ENCODE data around the gene MTNR1B. TPM values are rescaled to one million over a fixed set of nuclear protein-coding genes. Genes with fewer than 3 reads are reported as not detected.

Gene MTNR1B
- total and polyA plus RNA-seq, 4 donors: not detected

DNA sequence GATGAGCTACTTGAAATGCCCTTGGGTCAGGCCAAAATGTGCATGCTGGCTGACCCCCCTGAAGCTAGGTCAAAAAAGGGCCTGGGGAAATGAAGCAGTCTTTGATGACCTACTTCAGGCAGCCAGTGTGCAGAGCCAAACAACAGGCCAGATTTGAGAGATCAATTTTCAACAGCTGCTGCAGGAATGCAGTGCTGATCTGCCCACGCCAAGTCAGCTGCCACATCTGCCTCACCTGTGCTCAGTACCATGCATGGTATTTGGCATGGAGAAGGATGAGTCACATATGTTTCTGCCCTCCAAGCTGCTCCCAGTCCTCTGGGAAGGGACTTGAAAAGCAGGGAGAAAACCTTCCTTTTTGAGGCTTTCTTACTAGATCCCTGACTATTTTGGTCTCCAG, 35.8 kb downstream of the MTNR1B start:
- no peak for ATAC-seq (ENCODE audit: insufficient read depth, low FRiP score)
- Histone ChIP-seq H3K36me3 (ENCODE audit: control insufficient read depth in 4 of 4, insufficient read depth in 4 of 4, low read length in 4 of 4) (no peaks in the 10 kb centered on the region), H3K9ac (ENCODE audit: insufficient read depth in 1 of 2, low read length in 2 of 2) (no peak overlapping the region), H3K4me1 (ENCODE audit: control insufficient read depth in 5 of 5, insufficient read depth in 5 of 5, low read length in 5 of 5) (no peaks in the 10 kb centered on the region), H3K9me3 (ENCODE audit: control insufficient read depth in 4 of 4, insufficient read depth in 3 of 4, low read length in 3 of 4) (peaks cover 0 to 6% (median 2%) of the 10 kb centered on the region in 4 donors), H3K4me3 (no peak overlapping the region), H3K27me3 (ENCODE audit: control insufficient read depth in 3 of 3, insufficient read depth in 3 of 3, low read length in 2 of 3) (no peaks in the 10 kb centered on the region), H3K27ac (ENCODE audit: low read depth in 1 of 2, low read length in 1 of 2) (no peak overlapping the region)
- 65 to 67% methylated on average over 1 of the region's 1 CpG for WGBS, 2 donors
- TF ChIP-seq, protein P1, sequence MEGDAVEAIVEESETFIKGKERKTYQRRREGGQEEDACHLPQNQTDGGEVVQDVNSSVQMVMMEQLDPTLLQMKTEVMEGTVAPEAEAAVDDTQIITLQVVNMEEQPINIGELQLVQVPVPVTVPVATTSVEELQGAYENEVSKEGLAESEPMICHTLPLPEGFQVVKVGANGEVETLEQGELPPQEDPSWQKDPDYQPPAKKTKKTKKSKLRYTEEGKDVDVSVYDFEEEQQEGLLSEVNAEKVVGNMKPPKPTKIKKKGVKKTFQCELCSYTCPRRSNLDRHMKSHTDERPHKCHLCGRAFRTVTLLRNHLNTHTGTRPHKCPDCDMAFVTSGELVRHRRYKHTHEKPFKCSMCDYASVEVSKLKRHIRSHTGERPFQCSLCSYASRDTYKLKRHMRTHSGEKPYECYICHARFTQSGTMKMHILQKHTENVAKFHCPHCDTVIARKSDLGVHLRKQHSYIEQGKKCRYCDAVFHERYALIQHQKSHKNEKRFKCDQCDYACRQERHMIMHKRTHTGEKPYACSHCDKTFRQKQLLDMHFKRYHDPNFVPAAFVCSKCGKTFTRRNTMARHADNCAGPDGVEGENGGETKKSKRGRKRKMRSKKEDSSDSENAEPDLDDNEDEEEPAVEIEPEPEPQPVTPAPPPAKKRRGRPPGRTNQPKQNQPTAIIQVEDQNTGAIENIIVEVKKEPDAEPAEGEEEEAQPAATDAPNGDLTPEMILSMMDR (IDR thresholded peaks at IDR 0.05; ENCODE audit: control extremely low read depth, extremely low read depth): no peak
- DNase-seq: no peak

DNA sequence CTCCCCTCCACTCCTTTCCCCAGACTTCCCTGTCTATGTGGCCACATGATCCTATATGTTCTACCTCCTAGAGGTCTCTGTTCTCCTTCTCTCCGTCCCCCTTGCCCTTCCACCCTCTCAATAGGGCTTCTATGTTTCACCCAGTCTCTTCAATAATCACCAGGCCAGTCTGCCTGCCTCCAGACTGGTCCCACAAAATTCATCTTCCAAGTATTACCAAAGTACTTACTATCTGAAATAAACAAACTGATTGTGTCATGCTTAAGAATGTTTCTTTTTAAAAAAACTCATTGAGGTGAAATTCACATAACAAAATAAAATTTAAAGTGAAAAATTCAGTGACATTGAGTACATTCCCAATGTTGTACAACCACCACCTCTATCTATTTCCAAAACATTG, 44.2 kb downstream of the MTNR1B start:
- H3K4me1 ChIP-seq (ENCODE audit: control insufficient read depth in 5 of 5, insufficient read depth in 5 of 5, low read length in 5 of 5): no peaks in the 10 kb centered on the region
- peaks cover 0 to 6% (median under 1%) of the 10 kb centered on the region in 4 donors for H3K9me3 ChIP-seq (ENCODE audit: control insufficient read depth in 4 of 4, insufficient read depth in 3 of 4, low read length in 3 of 4)
- no peak overlapping the region for H3K27ac ChIP-seq (ENCODE audit: low read depth in 1 of 2, low read length in 1 of 2)
- no peak for ATAC-seq (ENCODE audit: insufficient read depth, low FRiP score)
- no peak overlapping the region for H3K4me3 ChIP-seq
- DNase-seq: no peak
- no peaks in the 10 kb centered on the region for H3K36me3 ChIP-seq (ENCODE audit: control insufficient read depth in 4 of 4, insufficient read depth in 4 of 4, low read length in 4 of 4)
- 54 to 61% methylated on average over 1 of the region's 1 CpG for WGBS, 2 donors
- H3K9ac ChIP-seq (ENCODE audit: insufficient read depth in 1 of 2, low read length in 2 of 2): no peak overlapping the region
- TF ChIP-seq, protein P1 (IDR thresholded peaks at IDR 0.05; ENCODE audit: control extremely low read depth, extremely low read depth): no peak
- no peaks in the 10 kb centered on the region for H3K27me3 ChIP-seq (ENCODE audit: control insufficient read depth in 3 of 3, insufficient read depth in 3 of 3, low read length in 2 of 3)

DNA sequence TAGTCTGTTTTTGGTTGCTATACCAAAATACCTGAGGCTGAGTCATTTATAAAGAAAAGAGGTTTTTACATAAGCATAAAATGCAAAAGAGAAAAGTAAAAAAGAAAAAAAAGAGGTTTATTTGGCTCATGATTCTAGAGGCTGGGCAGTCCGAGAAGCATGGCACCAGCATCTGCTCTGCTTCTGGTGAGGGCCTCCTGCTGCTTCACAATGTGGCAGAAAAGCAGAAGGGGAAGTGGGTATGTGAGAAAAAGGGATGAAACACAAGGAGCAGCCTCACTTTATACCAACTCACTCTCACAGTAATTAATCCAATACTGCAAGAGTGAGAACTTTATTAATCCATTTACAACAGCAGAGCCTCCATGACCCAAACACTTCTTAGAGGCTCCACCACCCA, 47.1 kb downstream of the MTNR1B start:
- H3K27ac ChIP-seq (ENCODE audit: low read depth in 1 of 2, low read length in 1 of 2): no peak overlapping the region
- ATAC-seq (ENCODE audit: insufficient read depth, low FRiP score) (no peak), DNase-seq (no peak)
- peaks cover 0 to 3% (median 0%) of the 10 kb centered on the region in 4 donors for H3K9me3 ChIP-seq (ENCODE audit: control insufficient read depth in 4 of 4, insufficient read depth in 3 of 4, low read length in 3 of 4)
- WGBS, 2 donors: 73 to 90% methylated on average over 1 of the region's 1 CpG
- H3K9ac ChIP-seq (ENCODE audit: insufficient read depth in 1 of 2, low read length in 2 of 2): no peak overlapping the region
- H3K36me3 ChIP-seq (ENCODE audit: control insufficient read depth in 4 of 4, insufficient read depth in 4 of 4, low read length in 4 of 4): no peaks in the 10 kb centered on the region
- no peaks in the 10 kb centered on the region for H3K4me1 ChIP-seq (ENCODE audit: control insufficient read depth in 5 of 5, insufficient read depth in 5 of 5, low read length in 5 of 5)
- TF ChIP-seq, protein P1 (IDR thresholded peaks at IDR 0.05; ENCODE audit: control extremely low read depth, extremely low read depth): no peak
- no peak overlapping the region for H3K4me3 ChIP-seq
- H3K27me3 ChIP-seq (ENCODE audit: control insufficient read depth in 3 of 3, insufficient read depth in 3 of 3, low read length in 2 of 3): no peaks in the 10 kb centered on the region

Measured in lung (tissue), 12 donors.